Activated CD4-positive, alpha-beta T cell treated with anti-CD3 and anti-CD28 coated beads, Interleukin-2, amount 50 U/mL, for 24 hours (primary cell): ENCODE data around the gene ANXA7.
"Not testable (repeated sequence)": the region's sequence is repeated elsewhere in the genome, so short reads cannot be mapped to it uniquely, and the experiment has no call there.

Source experiments
- DNase-seq, 2 donors: peaks; one replicate each; pipeline ENCODE4 v3.0.0-alpha.2; 2020; ENCODE audit warnings: low read depth in 1 of 2, low spot score in 1 of 2

Gene ANXA7

DNA sequence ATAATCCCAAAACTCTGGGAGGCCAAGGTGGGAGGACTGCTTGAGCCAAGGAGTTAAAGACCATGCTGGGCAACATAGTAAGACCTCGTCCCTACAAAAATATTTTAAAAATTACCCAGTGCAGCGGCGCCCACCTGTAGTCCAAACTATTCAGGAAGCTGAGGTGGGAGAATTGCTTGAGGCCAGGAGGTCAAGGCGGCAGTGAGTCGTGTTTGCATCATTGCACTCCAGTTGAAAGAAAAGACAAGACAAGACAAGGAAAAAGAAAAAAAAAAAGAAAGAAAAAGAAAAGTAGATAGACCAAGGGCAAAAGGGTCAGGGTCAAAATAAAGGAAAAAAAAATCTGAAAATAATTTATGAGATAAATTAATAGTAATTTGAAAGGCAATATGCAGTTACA lies 5.8 kb downstream of the ANXA7 start:
- DNase-seq, result no peak

DNA sequence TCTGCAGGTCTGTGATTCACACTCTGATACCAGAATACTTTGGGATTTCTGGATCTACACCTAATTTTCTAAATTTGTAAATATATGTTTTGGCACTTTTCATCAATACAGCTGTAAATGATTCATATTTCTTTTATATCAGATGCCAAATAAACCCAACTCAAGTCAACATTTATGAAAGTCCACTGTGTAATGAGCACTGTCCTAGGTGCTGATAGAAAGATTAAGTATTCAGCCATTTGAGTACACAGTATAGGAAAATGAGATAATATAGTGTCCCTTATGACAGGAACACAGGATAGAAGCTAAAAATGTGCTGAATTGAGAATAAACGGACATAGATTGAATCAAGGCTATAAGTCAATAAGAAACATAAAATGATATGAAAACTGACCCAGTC lies 6.4 kb downstream of the ANXA7 start:
- DNase-seq, result no peak

DNA sequence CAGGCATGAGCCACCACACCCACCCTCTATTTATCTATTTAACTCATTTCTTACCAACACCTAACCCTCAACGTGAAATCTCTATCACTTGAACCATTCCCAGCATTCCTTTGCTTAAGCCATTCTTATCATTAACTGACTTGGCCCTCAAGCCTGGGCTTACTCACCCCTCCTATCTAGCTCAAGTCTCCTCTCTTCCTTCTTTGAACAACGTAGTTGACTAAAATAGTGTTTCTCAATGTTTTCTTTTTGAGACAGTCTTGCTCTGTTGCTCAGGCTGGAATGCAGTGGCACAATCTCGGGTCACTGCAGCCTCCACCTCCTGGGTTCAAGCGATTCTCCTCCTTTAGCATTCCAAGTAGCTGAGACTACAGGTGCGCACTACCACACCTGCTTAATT lies 7.0 kb downstream of the ANXA7 start:
- no peak for DNase-seq

- no peak for DNase-seq
Measured at GRCh38 chr10:73405556-73405955, 8.3 kb downstream of the ANXA7 start.

DNA sequence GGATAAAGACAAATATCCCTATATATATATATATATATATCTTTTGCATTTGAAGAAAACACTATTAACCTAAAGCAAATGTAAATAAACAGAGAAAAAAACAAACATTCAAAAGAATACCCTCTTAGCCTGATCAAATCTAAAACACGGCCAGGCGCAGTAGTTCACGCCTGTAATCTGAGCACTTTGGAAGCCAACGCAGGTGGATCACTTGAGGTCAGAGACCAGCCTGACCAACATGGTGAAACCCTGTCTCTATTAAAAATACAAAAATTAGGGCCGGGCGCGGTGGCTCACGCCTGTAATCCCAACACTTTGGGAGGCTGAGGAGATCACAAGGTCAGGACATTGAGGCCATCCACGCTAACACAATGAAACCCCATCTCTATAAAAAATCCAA lies 9.2 kb downstream of the ANXA7 start:
- no peak for DNase-seq

GRCh38 chr10:73401636-73402035 lies 12.2 kb downstream of the ANXA7 start:
- no peak for DNase-seq

- DNase-seq, result no peak
Measured at GRCh38 chr10:73399063-73399462, 14.8 kb downstream of the ANXA7 start.

DNA sequence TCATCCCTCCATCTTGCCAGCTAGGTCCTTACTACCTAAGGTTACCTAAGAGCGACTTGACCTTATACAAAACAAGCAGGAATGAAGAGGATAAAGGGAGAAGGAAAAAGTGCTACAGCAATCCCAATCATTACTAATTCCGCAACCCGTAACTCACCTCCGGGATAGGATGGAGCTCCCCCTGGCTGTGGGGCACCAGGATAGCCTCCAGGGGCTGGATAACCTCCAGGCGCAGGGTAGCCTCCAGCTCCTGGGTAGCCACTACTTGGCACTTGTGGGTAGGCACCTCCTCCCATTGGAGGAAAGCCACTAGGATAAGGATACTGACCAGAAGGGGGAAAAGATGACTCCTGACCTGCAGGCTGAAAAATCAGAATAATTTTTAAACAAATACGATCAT lies 15.8 kb downstream of the ANXA7 start:
- DNase-seq, result no peak

- not testable (repeated sequence) for DNase-seq
Measured at GRCh38 chr10:73394325-73394724, 19.5 kb downstream of the ANXA7 start.

DNA sequence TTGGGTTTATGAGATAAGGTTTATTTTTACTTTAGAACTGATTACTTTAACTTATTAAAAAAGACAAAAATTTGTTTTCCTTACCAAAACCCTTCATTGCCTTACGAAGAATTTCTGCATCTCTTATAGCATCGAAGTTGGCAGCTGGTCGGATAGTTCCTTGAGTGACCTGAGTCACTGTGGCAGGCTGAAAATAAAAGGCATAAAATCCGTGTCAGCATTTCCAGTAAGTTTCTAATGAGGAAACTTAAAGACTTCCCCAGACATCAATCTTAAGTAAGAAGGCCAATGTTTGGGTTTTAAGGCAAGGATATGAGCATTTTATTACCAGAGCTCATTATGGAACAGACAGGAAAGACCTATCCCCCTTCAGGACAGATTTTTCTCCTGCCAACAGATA lies 25.6 kb downstream of the ANXA7 start:
- DNase-seq, result no peak

DNA sequence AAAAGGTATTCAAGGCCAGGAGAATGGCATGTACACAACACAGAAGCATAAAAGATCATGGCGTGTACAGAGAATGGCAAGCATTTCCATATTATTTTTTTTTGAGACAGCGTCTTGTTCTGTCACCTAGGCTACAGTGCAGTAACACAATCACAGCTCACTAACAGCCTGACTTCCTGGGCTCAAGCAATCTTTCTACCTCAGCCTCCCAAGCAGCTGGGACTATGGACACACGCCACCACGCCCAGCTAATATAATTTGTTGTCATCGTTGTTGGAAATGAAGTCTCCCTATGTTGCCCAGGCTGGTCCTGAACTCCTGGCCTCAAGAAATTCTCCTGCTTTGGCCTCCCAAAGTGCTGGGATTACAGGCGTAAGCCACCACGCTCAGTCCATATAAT lies 27.3 kb downstream of the ANXA7 start:
- no peak for DNase-seq

GRCh38 chr10:73379064-73379748 lies 34.7 kb downstream of the ANXA7 start:
- no peak for DNase-seq

GRCh38 chr10:73376679-73377078 lies 37.2 kb downstream of the ANXA7 start:
- DNase-seq, result no peak

DNA sequence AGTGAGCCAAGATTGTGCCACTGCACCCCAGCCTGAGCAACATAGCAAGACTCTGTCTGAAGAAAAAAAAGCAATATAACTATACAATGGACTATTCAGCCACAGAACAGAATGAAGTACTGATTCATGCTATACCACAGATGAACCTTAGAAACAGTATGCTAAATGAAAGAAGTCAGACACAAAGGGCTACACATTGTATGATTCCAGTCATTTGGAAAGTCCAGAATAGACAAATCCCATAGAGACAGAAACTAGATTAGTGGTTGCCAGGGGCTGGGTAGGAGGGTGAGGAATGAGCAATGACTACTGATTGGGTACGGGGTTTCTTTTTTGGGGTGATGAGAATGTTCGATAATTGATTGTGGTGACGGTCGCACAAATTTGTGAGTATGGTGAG lies 45.6 kb downstream of the ANXA7 start:
- DNase-seq, result no peak

DNA sequence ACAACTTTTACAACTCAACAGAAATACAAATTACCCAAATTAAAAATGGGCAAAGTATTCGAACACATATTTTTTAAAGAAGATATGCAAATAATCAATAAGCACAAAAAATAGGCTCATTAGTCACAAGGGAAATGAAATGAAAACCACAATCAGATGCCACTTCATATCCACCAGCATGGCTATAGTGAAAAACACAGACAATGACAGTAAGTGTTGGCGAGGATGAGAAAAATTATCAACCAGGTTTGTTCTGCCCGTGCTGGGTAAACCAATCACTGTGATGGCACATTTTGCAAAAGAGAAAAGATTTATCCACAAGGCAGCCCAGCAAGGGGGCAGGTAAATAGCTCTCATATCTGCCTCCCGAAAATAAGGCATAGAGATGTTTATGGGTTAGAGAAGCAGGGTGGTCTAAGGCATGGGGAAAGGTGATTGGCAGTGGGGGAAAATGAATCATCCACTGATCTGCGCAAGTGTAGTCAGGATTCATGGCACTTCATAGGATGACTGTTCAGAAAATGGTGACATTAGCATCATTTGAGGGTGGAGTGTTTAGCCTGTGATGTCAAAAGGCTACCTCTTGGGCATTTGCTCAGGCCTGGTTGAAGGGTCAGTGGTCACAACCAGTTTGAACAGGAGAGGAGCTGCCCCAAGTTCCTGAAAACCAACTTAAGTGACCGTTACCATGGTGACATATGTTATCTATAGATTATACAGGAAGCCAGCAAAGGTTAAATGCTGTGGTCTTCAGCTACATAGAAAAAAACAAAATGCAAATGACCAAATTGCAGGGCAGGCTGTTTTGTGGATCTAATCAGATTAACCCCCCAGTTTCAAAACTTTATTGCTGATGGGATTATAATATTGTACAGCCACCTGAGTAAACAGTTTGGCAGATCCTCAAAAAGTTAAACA lies 47.2 kb downstream of the ANXA7 start:
- DNase-seq, result no peak

GRCh38 chr10:73364964-73365363 lies 48.9 kb downstream of the ANXA7 start:
- DNase-seq, result no peak

DNA sequence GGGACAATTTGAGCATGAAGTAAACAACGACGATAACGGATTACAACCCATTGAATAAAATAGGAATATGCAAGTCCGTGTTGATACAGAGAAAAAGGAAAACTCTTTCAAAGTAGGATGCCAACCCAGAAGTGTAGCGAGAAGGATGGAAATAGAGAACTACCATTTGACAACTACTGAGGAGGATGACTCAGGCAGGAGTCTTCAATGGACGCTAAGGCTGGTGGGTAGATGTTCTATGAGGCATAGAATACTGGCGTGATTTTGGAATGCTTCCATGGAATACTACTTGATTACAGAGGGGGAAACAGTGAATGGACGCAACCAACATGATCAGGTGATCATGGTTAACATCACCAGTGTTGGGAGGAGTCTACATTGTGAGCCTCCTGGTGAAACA lies 54.4 kb downstream of the ANXA7 start:
- no peak for DNase-seq

GRCh38 chr10:73358331-73359279 lies 55.3 kb downstream of the ANXA7 start, which contains the start of gene CFAP70:
Gene CFAP70 (minus strand): TSS chr10:73358864. CDS start chr10:73354796, 4,068 bp downstream.
- peak; percentile 73 to 90 for DNase-seq

DNA sequence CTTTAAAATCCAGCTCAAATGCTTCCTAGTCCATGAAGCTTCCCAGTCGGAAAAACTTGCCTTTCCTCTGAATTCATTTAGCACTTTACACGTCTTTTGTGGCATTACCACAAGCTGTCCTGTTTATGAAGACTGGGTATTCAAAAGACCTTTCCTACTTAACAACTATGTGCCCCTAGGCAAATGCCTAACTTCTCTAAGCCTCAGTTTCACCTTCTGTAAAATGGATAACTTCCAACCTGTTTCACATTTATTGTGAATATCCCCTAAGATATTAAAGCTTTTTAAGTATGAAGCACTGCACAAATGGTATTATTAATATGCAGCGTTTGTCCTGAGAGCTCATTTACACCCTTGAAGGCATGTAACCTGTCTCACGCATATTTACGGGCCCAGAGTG lies 56.0 kb downstream of the ANXA7 start:
- no peak for DNase-seq

GRCh38 chr10:73357166-73357565 lies 56.7 kb downstream of the ANXA7 start:
- DNase-seq, result no peak

DNA sequence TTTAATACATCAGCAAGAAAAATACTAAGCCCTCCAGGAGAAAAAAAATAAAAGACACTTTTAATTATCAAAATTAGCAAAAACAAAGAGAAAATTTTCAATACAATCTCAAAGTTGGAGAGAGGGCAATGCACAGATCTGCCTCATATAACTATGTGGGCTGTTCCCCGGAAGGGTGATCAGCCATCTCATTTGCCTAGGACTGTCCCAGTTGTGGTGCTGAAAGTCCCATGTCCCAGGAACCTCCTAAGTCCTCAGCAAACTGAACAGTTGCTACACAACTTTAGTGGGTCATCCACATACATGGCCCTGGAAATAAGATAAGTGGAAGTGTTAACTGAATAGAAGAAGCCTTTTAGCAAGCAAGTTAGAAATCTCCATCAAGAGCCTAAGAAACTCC lies 69.6 kb downstream of the ANXA7 start:
- no peak for DNase-seq
